22Rv1 (cell line): ENCODE data around the gene LRRC49.
"Not testable (repeated sequence)": the region's sequence is repeated elsewhere in the genome, so short reads cannot be mapped to it uniquely, and the experiment has no call there.

Experiments used
- CTCF ChIP-seq: fragments of 450-650 bp; IDR thresholded peaks from 2 replicates; pipeline ENCODE4 v1.5.1; 2017; ENCODE audit warnings: mild to moderate bottlenecking
- ZFX ChIP-seq: fragments of 450-650 bp; IDR thresholded peaks from 2 replicates; pipeline ENCODE4 v1.6.1; 2017; ENCODE audit warnings: antibody characterized with exemption, borderline replicate concordance

DNA sequence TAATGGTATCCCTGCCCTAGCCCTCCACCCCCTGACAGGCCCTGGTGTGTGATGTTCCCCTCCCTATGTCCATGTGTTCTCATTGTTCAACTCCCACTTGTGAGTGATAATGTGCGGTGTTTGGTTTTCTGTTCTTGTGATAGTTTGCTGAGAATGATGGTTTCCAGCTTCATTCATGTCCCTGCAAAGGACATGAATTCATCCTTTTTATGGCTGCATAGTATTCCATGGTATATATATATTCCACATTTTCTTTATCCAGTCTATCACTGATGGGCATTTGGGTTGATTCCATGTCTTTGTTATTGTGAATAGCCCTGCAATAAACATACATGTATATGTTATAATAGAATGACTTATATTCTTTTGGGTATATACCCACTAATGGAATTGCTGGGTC lies 142.9 kb downstream of the LRRC49 start:
- not testable (repeated sequence) for TF ChIP-seq CTCF, ZFX
